NCI-H345 treated with DMSO at 0.1 percent for 48 hours (cell line): ENCODE data around the gene ZNF619.
A peak's percentile ranks its signal among the peaks of the same experiment; 100 is the strongest.
"Not testable (repeated sequence)": the region's sequence is repeated elsewhere in the genome, so short reads cannot be mapped to it uniquely, and the experiment has no call there.

Experiments used
- DNase-seq: peaks from one replicate; lab custom pipeline; 2025; ENCODE audit not compliant: unreplicated experiment; lab: John Stamatoyannopoulos, UW

ZNF619 gene

GRCh38 chr3:40476478-40477470 is at the start of gene ZNF619:
ZNF619 (plus strand) TSS chr3:40477122; CDS start chr3:40477980, 858 bp downstream.
- peak; percentile 1 for DNase-seq

GRCh38 chr3:40432793-40433192 is 44.1 kb upstream of the ZNF619 start:
- no peak for DNase-seq

GRCh38 chr3:40437889-40438288 is 39.0 kb upstream of the ZNF619 start:
- DNase-seq = no peak

- DNase-seq = no peak
Measured at GRCh38 chr3:40445062-40445461, 31.9 kb upstream of the ZNF619 start.

GRCh38 chr3:40445880-40446279 is 31.0 kb upstream of the ZNF619 start:
- DNase-seq = no peak

- DNase-seq = no peak
Measured at GRCh38 chr3:40450438-40450837, 26.5 kb upstream of the ZNF619 start.

- DNase-seq = no peak
Measured at GRCh38 chr3:40451551-40451950, 25.4 kb upstream of the ZNF619 start.

GRCh38 chr3:40452057-40452456 is 24.9 kb upstream of the ZNF619 start:
- no peak for DNase-seq

- DNase-seq = no peak
Measured at GRCh38 chr3:40452562-40452875, 24.4 kb upstream of the ZNF619 start.

GRCh38 chr3:40452876-40453730 is 23.8 kb upstream of the ZNF619 start:
- peak; percentile 90 for DNase-seq

- no peak for DNase-seq
Measured at GRCh38 chr3:40453933-40454332, 23.0 kb upstream of the ZNF619 start.

GRCh38 chr3:40455328-40455727 is 21.6 kb upstream of the ZNF619 start:
- no peak for DNase-seq

- DNase-seq = no peak
Measured at GRCh38 chr3:40456279-40456939, 20.5 kb upstream of the ZNF619 start.

GRCh38 chr3:40456940-40457823 is 19.7 kb upstream of the ZNF619 start, which contains the start of gene RPL14:
RPL14 (plus strand) TSS chr3:40457339; CDS start chr3:40457472, 133 bp downstream.
- DNase-seq = peak; percentile 44

GRCh38 chr3:40458473-40458872 is 18.4 kb upstream of the ZNF619 start:
- DNase-seq = no peak

GRCh38 chr3:40460481-40460880 is 16.4 kb upstream of the ZNF619 start:
- not testable (repeated sequence) for DNase-seq

- no peak for DNase-seq
Measured at GRCh38 chr3:40461161-40461560, 15.8 kb upstream of the ZNF619 start.

GRCh38 chr3:40462838-40463237 is 14.1 kb upstream of the ZNF619 start:
- not testable (repeated sequence) for DNase-seq

- DNase-seq = no peak
Measured at GRCh38 chr3:40463579-40463978, 13.3 kb upstream of the ZNF619 start.
